ENCODE measurements around the gene ACTL6B. TPM values are rescaled to one million over a fixed set of nuclear protein-coding genes. Genes with fewer than 3 reads are reported as not detected.

Gene ACTL6B
- total and polyA plus RNA-seq, 2 donors (not counting 3 experiments of a cell fraction or from before 2014, with no cell fraction given) = not detected

DNA sequence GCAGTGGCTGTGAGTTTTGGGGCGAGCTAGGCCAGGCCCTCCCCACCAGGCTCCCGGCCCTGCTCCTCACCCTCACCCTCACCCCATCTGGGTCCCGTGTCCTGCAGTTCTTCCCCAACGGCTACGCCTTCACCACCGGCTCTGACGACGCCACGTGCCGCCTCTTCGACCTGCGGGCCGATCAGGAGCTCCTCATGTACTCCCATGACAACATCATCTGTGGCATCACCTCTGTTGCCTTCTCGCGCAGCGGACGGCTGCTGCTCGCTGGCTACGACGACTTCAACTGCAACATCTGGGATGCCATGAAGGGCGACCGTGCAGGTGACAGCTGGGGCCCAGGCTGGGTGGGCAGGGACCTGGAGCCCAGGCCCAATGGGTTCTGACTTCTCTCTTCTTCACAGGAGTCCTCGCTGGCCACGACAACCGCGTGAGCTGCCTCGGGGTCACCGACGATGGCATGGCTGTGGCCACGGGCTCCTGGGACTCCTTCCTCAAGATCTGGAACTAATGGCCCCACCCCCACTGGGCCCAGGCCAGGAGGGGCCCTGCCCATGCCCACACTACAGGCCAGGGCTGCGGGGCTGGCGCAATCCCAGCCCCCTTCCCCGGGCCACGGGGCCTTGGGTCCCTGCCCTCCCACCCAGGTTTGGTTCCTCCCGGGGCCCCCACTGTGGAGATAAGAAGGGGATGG lies 22.2 kb upstream of the ACTL6B start:
- TF ChIP-seq POLR2AphosphoS5 (IDR thresholded peaks at IDR 0.05; ENCODE audit: insufficient read depth, low read depth, low read length) (peak; percentile 14), FOS (IDR thresholded peaks at IDR 0.05; ENCODE audit: borderline replicate concordance, insufficient read depth, low read length) (no peak)
- DNase-seq (ENCODE audit: low read depth, low spot score) (no peak), FAIRE-seq (no peak)
- no peaks in the 10 kb centered on the region for H4K20me1 ChIP-seq (replicated peaks; ENCODE audit: control insufficient read depth, extremely low read depth, insufficient read depth, low read length)
- peaks cover 4% of the 10 kb centered on the region for H3K4me1 ChIP-seq (ENCODE audit: control insufficient read depth, extremely low read depth, insufficient read depth, low read length)
- no peaks in the 10 kb centered on the region for H3K9me1 ChIP-seq (replicated peaks; ENCODE audit: control insufficient read depth, extremely low read depth, insufficient read depth, low read length)
- H3K27me3 ChIP-seq (ENCODE audit: control insufficient read depth in 2 of 2, insufficient read depth in 2 of 2, low read length in 2 of 2) = no peaks in the 10 kb centered on the region
- no peak overlapping the region for H3K4me2 ChIP-seq (ENCODE audit: insufficient read depth, low read length)
- H3K9me3 ChIP-seq (replicated peaks; ENCODE audit: control insufficient read depth, insufficient read depth, low read length) = no peaks in the 10 kb centered on the region
- no peak overlapping the region for H3K9ac ChIP-seq (replicated peaks; ENCODE audit: extremely low read depth, insufficient read depth, low read length)
- intact Hi-C loops (cut with micrococcal nuclease) (loop anchor here (5.0 kb wide), 1 partner anchor 211 kb away; no protein-coding TSS in a partner anchor), dilution Hi-C loops (cut with MboI; ENCODE audit: extremely low pct_ligation_motif_present, low sequenced_read_pairs) (no loop called here)
- H3K79me2 ChIP-seq (ENCODE audit: control insufficient read depth, insufficient read depth, low read length) = peaks cover 28% of the 10 kb centered on the region
- ChIA-PET CTCF (interaction anchor here (7.0 kb wide), 1 partner anchor 13 kb away, joined by 60 read pairs; no protein-coding TSS in a partner anchor), POLR2A (no interaction called here)
- H3K27ac ChIP-seq (ENCODE audit: insufficient read depth, low read depth, low read length) = no peak overlapping the region
- BruUV-seq (replicated peaks) = TSS peak; percentile 64
- peaks cover 13 to 55% of the 10 kb centered on the region in 2 experiments for H3K36me3 ChIP-seq (ENCODE audit: control insufficient read depth in 2 of 2, extremely low read depth in 1 of 2, insufficient read depth in 2 of 2, low read length in 2 of 2)
- H3K4me3 ChIP-seq (replicated peaks in 1 of 3; ENCODE audit: insufficient read depth in 1 of 3, low read depth in 1 of 3, low read length in 3 of 3) = no peak overlapping the region
- H2AFZ ChIP-seq (ENCODE audit: low read depth, low read length) = no peak overlapping the region

DNA sequence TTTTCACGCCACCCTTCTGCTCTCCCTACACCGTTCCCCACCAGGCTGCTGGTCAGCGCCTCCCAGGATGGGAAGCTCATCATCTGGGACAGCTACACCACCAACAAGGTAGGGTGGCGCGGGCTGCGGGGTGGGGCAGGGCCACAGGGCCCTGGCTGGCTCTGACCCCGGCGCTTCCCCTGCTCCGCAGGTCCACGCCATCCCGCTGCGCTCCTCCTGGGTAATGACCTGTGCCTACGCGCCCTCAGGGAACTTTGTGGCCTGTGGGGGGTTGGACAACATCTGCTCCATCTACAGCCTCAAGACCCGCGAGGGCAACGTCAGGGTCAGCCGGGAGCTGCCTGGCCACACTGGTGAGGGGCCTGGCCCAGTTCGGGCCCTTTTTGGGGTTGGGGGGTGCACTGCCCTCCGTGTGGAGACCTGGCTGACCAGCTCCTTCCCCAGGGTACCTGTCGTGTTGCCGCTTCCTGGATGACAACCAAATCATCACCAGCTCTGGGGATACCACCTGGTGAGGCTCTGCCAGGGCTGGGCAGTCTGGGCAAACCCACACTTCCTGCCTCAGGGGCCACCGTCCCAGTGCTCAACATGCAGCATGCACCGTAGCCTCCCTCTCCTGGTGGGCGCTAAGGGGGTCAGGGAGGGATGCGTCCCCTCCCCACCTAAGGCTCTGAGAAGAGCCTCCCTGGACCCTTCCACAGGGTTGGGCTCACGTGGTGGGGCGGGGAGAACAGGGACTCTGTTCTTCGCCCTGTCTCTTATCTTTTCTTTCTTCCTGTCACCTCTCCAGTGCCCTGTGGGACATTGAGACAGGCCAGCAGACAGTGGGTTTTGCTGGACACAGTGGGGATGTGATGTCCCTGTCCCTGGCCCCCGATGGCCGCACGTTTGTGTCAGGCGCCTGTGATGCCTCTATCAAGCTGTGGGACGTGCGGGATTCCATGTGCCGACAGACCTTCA lies 21.3 kb upstream of the ACTL6B start:
- DNase-seq (ENCODE audit: low read depth, low spot score) = no peak
- Histone ChIP-seq H3K27me3 (ENCODE audit: control insufficient read depth in 2 of 2, insufficient read depth in 2 of 2, low read length in 2 of 2) (no peaks in the 10 kb centered on the region), H3K4me1 (ENCODE audit: control insufficient read depth, extremely low read depth, insufficient read depth, low read length) (peaks cover 4% of the 10 kb centered on the region), H3K79me2 (ENCODE audit: control insufficient read depth, insufficient read depth, low read length) (peaks cover 28% of the 10 kb centered on the region), H3K9ac (replicated peaks; ENCODE audit: extremely low read depth, insufficient read depth, low read length) (no peak overlapping the region), H3K9me3 (replicated peaks; ENCODE audit: control insufficient read depth, insufficient read depth, low read length) (no peaks in the 10 kb centered on the region), H3K27ac (ENCODE audit: insufficient read depth, low read depth, low read length) (no peak overlapping the region), H4K20me1 (replicated peaks; ENCODE audit: control insufficient read depth, extremely low read depth, insufficient read depth, low read length) (no peaks in the 10 kb centered on the region), H2AFZ (ENCODE audit: low read depth, low read length) (no peak overlapping the region), H3K9me1 (replicated peaks; ENCODE audit: control insufficient read depth, extremely low read depth, insufficient read depth, low read length) (no peaks in the 10 kb centered on the region), H3K36me3 (ENCODE audit: control insufficient read depth in 2 of 2, extremely low read depth in 1 of 2, insufficient read depth in 2 of 2, low read length in 2 of 2) (peaks cover 11 to 47% of the 10 kb centered on the region in 2 experiments), H3K4me2 (ENCODE audit: insufficient read depth, low read length) (no peak overlapping the region), H3K4me3 (replicated peaks in 1 of 3; ENCODE audit: insufficient read depth in 1 of 3, low read depth in 1 of 3, low read length in 3 of 3) (no peak overlapping the region)
- no TSS peak for BruUV-seq (replicated peaks)
- POLR2A ChIA-PET = interaction anchor here (1.0 kb wide), 2 partner anchors 91 to 223 kb away, joined by 4 to 5 read pairs; partner anchors contain the start of genes FBXO24 and LRCH4
- CTCF ChIA-PET = interaction anchor here (0.9 to 2.2 kb wide), 3 partner anchors 15 to 89 kb away, joined by 3 to 9 read pairs (median 5); no protein-coding TSS in a partner anchor
- intact Hi-C loops (cut with micrococcal nuclease) = loop anchor here (5.0 kb wide), 1 partner anchor 210 kb away; no protein-coding TSS in a partner anchor
- FAIRE-seq = no peak
- TF ChIP-seq, protein P1, sequence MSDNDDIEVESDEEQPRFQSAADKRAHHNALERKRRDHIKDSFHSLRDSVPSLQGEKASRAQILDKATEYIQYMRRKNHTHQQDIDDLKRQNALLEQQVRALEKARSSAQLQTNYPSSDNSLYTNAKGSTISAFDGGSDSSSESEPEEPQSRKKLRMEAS (IDR thresholded peaks at IDR 0.05; ENCODE audit: insufficient read depth, insufficient read length) = no peak
- TF ChIP-seq POLR2A (IDR thresholded peaks at IDR 0.05; ENCODE audit: low read depth, low read length) = peak; percentile 19
- dilution Hi-C loops (cut with MboI; ENCODE audit: extremely low pct_ligation_motif_present, low sequenced_read_pairs) = no loop called here
